ENCODE measurements around the gene GUCY1A1.

DNA sequence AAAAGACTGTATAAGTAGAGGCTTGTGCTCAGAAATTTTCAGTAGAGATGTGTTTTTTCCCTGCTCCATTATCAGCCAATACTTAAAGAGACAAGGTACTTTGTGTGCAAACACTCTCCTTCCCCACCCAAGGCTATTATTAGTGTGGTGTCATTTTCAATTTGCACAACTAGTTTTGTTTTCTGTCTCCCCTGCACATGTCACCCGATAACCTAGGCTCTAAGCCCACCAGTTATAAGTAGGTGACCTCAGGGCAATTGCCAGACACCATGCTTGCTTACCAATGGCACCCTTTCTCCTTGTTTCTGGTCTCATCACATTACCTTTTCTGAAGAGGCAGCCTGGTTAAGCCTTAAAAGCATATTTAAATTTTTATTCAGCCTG, 8.0 kb upstream of the GUCY1A1 start:
- TF ChIP-seq, protein P1, sequence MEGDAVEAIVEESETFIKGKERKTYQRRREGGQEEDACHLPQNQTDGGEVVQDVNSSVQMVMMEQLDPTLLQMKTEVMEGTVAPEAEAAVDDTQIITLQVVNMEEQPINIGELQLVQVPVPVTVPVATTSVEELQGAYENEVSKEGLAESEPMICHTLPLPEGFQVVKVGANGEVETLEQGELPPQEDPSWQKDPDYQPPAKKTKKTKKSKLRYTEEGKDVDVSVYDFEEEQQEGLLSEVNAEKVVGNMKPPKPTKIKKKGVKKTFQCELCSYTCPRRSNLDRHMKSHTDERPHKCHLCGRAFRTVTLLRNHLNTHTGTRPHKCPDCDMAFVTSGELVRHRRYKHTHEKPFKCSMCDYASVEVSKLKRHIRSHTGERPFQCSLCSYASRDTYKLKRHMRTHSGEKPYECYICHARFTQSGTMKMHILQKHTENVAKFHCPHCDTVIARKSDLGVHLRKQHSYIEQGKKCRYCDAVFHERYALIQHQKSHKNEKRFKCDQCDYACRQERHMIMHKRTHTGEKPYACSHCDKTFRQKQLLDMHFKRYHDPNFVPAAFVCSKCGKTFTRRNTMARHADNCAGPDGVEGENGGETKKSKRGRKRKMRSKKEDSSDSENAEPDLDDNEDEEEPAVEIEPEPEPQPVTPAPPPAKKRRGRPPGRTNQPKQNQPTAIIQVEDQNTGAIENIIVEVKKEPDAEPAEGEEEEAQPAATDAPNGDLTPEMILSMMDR (IDR thresholded peaks at IDR 0.05; ENCODE audit: low read length): no peak
- TF ChIP-seq EZH2 (IDR thresholded peaks at IDR 0.05; ENCODE audit: borderline replicate concordance, low read length): no peak
